ENCODE results near the gene MPPE1.

The MPPE1 gene

GRCh38 chr18:11880586-11881304 lies 27.4 kb downstream of the MPPE1 start:
- no peak for DNase-seq (ENCODE audit: low read depth)
- no peak overlapping the region for H3K4me3 ChIP-seq (ENCODE audit: low read length)
- TF ChIP-seq, protein P1, sequence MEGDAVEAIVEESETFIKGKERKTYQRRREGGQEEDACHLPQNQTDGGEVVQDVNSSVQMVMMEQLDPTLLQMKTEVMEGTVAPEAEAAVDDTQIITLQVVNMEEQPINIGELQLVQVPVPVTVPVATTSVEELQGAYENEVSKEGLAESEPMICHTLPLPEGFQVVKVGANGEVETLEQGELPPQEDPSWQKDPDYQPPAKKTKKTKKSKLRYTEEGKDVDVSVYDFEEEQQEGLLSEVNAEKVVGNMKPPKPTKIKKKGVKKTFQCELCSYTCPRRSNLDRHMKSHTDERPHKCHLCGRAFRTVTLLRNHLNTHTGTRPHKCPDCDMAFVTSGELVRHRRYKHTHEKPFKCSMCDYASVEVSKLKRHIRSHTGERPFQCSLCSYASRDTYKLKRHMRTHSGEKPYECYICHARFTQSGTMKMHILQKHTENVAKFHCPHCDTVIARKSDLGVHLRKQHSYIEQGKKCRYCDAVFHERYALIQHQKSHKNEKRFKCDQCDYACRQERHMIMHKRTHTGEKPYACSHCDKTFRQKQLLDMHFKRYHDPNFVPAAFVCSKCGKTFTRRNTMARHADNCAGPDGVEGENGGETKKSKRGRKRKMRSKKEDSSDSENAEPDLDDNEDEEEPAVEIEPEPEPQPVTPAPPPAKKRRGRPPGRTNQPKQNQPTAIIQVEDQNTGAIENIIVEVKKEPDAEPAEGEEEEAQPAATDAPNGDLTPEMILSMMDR (conservative IDR thresholded peaks at IDR 0.05; ENCODE audit: low read depth, low read length) = no peak

DNA sequence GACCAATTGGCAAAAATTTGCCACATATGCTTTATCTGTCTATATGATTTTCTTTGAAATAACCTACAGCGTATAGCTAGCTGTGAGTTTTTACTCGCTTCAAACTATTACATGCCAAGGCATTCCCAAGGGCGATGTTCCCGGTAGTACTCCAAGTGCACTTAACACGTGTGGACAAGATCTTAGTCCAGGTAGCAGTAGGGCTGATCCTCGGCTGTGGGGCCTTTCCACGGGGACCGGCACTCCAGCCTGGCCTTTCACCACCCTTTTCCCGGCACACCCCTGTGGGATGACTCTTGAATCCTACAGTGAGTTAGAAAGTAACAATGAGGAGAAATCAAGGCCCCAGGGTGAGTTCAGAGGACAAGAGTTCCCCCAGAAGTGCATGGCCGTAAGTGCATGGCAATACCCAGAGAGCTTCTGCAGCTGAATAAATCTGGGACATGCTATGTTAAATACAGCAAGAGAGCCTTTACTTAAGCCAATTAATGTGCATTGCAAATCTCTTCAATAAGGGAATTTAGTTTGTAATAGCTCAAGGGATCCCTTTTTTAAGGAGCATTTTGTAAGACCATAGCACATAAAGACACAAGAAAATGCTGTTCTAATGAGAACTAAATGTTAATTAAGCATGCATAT lies 30.5 kb downstream of the MPPE1 start:
- no peak for DNase-seq (ENCODE audit: low read depth)
- no peak overlapping the region for H3K4me3 ChIP-seq (ENCODE audit: low read length)
- TF ChIP-seq, protein P1 (conservative IDR thresholded peaks at IDR 0.05; ENCODE audit: low read depth, low read length) = no peak

- H3K4me3 ChIP-seq (ENCODE audit: low read length) = no peak overlapping the region
- TF ChIP-seq, protein P1 (conservative IDR thresholded peaks at IDR 0.05; ENCODE audit: low read depth, low read length) = no peak
- DNase-seq (ENCODE audit: low read depth) = no peak
Measured at GRCh38 chr18:11874676-11875075, 33.4 kb downstream of the MPPE1 start.

DNA sequence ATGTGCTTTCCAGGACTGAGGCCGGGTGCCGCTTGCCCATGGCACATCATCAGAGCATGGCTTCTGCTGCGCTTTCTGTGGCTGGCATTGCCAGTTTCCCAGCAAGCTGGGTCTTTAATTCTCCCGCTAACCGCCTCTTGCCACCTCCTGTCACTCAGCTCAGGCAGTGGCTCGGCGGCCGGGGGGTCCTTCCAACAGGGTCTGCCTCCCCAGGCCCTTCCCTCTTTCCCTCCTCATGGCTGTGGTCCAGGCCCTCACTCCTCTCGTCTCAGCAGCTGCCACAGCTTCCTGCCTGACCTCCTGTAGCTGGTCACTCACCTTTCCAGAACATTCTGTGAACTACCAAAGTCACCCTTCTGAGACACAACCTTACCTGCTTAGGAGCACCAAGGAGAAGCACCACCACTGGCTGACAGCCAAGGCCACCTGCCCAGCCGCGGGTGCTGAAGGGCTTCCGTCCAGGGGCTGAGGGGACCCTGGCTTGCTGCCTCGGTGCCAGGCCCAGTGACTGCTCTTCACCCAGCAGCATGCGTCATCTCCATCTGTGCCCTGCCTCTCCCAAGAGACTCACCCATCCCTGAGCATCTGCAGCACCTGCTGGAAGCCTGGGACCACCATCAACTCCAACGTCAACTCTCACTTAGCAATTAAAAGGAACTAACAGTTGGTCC lies 34.3 kb downstream of the MPPE1 start:
- TF ChIP-seq, protein P1 (conservative IDR thresholded peaks at IDR 0.05; ENCODE audit: low read depth, low read length) = no peak
- no peak for DNase-seq (ENCODE audit: low read depth)
- no peak overlapping the region for H3K4me3 ChIP-seq (ENCODE audit: low read length)

DNA sequence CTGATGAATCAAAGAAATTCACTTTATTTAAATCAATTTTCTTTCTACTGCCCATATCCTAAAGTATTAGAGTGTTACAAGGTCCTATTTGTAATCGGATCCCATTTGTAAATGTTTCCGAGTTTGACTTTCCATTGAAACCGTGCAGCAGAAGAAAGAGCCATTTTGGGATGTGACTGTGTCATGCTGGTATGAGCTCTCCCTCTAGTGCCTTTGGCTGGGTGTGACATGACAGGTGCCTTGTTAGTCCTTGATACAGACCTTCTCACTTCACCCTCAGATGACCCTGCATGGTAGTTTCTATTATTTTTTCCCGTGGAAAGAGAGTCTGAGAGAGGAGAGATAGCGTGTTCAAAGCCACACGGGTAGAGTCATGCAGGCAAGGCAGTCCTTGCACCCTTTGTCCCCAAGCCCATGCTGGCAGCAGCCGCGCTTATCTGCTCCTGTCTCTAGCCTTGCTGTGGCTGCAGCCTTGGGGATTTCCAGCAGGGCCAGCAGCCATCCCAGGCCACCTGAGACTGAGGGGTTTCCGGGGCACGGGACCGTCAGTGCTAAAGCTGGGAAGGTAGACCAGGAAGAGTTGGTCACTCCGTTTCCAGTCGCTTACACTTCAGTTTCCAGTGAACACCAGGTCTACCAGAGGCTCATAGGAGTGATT lies 35.5 kb downstream of the MPPE1 start:
- DNase-seq (ENCODE audit: low read depth) = no peak
- no peak overlapping the region for H3K4me3 ChIP-seq (ENCODE audit: low read length)
- TF ChIP-seq, protein P1 (conservative IDR thresholded peaks at IDR 0.05; ENCODE audit: low read depth, low read length) = peak; percentile 48

DNA sequence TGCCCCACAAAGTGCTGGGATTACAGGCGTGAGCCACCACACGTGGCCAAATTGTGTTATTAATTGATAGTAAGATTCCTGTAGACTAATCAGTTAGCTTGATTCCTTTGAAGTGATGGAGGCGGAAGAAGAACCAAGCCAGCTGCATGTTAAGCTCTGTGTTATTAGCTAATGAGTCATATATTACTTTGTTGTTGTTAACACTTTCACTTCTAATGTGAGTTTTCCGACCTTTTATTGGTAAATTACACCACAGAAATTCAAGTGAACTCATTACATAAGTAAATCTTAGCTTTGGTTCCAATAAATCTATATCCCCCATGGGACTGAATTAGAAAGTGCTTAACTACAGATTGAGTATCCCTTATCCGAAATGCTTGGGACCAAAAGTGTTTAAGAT lies 36.6 kb downstream of the MPPE1 start:
- no peak overlapping the region for H3K4me3 ChIP-seq (ENCODE audit: low read length)
- DNase-seq (ENCODE audit: low read depth) = no peak
- TF ChIP-seq, protein P1 (conservative IDR thresholded peaks at IDR 0.05; ENCODE audit: low read depth, low read length) = no peak
